A673 (cell line): ENCODE results near the gene TEKTIP1. TPM values are rescaled to one million over a fixed set of nuclear protein-coding genes. Genes with fewer than 3 reads are reported as not detected.
A peak's percentile ranks its signal among the peaks of the same experiment; 100 is the strongest.

Experiments
- BruUV-seq: library from RNA; stranded (reverse); fragments of 400-500 nt; replicated peaks from 2 replicates; lab custom pipeline; 2021; lab: Mats Ljungman, UMichigan
- CTCF ChIA-PET: fragments of 300-600 bp; sonication (Branson Sonifier 250); formaldehyde crosslinking; loops from one replicate; lab custom pipeline; 2022; ENCODE audit warnings: antibody characterized with exemption; lab: Charles Lee
- POLR2A ChIA-PET: fragments of 300-600 bp; sonication (Branson Sonifier 250); formaldehyde crosslinking; loops from one replicate; lab custom pipeline; 2022; ENCODE audit warnings: antibody characterized with exemption; ENCODE audit not compliant: low non-redundant PET; lab: Charles Lee
- DNase-seq: peaks from one replicate; pipeline ENCODE4 v3.0.0-alpha.2; 2015; ENCODE audit warnings: low spot score
- H3K27ac ChIP-seq: fragments of 200-600 bp; sonication (generic); 2 replicates; pipeline ENCODE4 v1.5.1; 2016; ENCODE audit warnings: mixed run types, low read depth, mild to moderate bottlenecking, mixed read lengths, antibody characterized with exemption, low read length; ENCODE audit not compliant: poor library complexity, severe bottlenecking
- H3K27me3 ChIP-seq: fragments of 200-600 bp; sonication (generic); replicated peaks from 2 replicates; pipeline ENCODE4 v1.6.1; 2017; ENCODE audit warnings: mixed run types, low read depth, mild to moderate bottlenecking, mixed read lengths, antibody characterized with exemption, low read length; ENCODE audit not compliant: insufficient read depth, poor library complexity
- H3K36me3 ChIP-seq: fragments of 200-600 bp; sonication (generic); 2 replicates; pipeline ENCODE4 v1.6.1; 2016; ENCODE audit warnings: mixed run types, mild to moderate bottlenecking, mixed read lengths, antibody characterized with exemption, low read length; ENCODE audit not compliant: insufficient read depth, poor library complexity, severe bottlenecking
- H3K4me1 ChIP-seq: fragments of 200-600 bp; sonication (generic); 2 replicates; pipeline ENCODE4 v1.6.1; 2017; ENCODE audit warnings: mixed run types, mild to moderate bottlenecking, mixed read lengths, antibody characterized with exemption, low read length; ENCODE audit not compliant: insufficient read depth, poor library complexity, severe bottlenecking
- H3K4me3 ChIP-seq: fragments of 200-600 bp; sonication (generic); 2 replicates; pipeline ENCODE4 v1.5.1; 2016; ENCODE audit warnings: low read depth, mixed run types, mild to moderate bottlenecking, mixed read lengths, low read length; ENCODE audit not compliant: poor library complexity, severe bottlenecking
- H3K9me3 ChIP-seq: fragments of 200-600 bp; sonication (generic); 2 replicates; pipeline ENCODE4 v1.6.1; 2016; ENCODE audit warnings: mixed run types, low read depth, mild to moderate bottlenecking, mixed read lengths, antibody characterized with exemption, low read length; ENCODE audit not compliant: poor library complexity, severe bottlenecking
- EZH2 ChIP-seq: fragments of 200-600 bp; sonication (generic); IDR thresholded peaks from 2 replicates; pipeline ENCODE4 v1.6.1; 2017; ENCODE audit warnings: borderline replicate concordance, low read depth, mild to moderate bottlenecking, mixed read lengths, antibody characterized with exemption, low read length; ENCODE audit not compliant: poor library complexity, severe bottlenecking
- intact Hi-C: fragments of 100-400 bp; cut with micrococcal nuclease; formaldehyde crosslinking; loops from one replicate; pipeline ENCODE4 v1.10.0; 2022; ENCODE audit not compliant: unreplicated experiment
- total RNA-seq: library from RNA; stranded (reverse); gene quantifications from 2 replicates; pipeline ENCODE4 v1.2.3, GENCODE V29; 2021
- TF ChIP-seq, protein P1 (sequence below): fragments of 300-800, 200-600 bp; sonication (generic); conservative IDR thresholded peaks from 2 replicates; pipeline ENCODE4 v1.5.1; 2017; ENCODE audit warnings: low read depth, mild to moderate bottlenecking, antibody characterized with exemption, low read length, moderate library complexity, mixed read lengths

TEKTIP1 gene
- total RNA-seq, 1 experiment from 2014 or later: 4.2 TPM

DNA sequence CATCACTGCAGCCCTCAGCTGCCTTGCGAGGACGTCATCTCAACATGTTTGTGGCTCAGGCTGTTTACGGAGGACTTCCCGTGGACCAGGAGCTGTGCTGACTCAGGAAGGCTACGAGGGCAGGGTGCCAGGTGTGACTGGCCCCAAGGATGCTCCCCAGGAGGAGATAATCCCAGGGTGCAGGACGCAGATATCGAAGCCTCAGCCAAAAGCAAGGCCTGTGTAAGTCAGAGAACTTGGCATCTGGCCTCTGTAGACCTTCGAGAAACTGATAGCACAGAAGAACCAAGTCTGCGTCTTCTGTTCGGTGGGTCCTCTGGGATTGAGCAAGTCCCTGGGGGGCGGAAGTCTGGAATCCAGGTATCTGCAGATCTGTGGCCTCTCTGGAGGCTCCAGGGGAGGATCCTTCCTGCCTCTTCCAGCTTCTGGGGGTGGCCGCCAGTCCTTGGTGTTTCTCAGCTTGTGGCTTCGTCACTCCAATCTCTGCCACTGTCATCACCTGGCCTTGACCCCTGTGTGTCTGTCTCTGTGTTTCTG, 35.9 kb upstream of the TEKTIP1 start:
- intact Hi-C loops: no loop called here
- Histone ChIP-seq H3K4me3 (no peak overlapping the region), H3K4me1 (peaks cover 20% of the 10 kb centered on the region), H3K9me3 (no peaks in the 10 kb centered on the region), H3K27me3 (no peaks in the 10 kb centered on the region), H3K27ac (no peak overlapping the region), H3K36me3 (no peaks in the 10 kb centered on the region)
- ChIA-PET CTCF (interaction anchor here (0.8 kb wide), 1 partner anchor 422 kb away, joined by 5 read pairs; no protein-coding TSS in a partner anchor), POLR2A (interaction anchor here (0.7 kb wide), 1 partner anchor 199 kb away, joined by 5 read pairs; no protein-coding TSS in a partner anchor)
- TF ChIP-seq, protein P1, sequence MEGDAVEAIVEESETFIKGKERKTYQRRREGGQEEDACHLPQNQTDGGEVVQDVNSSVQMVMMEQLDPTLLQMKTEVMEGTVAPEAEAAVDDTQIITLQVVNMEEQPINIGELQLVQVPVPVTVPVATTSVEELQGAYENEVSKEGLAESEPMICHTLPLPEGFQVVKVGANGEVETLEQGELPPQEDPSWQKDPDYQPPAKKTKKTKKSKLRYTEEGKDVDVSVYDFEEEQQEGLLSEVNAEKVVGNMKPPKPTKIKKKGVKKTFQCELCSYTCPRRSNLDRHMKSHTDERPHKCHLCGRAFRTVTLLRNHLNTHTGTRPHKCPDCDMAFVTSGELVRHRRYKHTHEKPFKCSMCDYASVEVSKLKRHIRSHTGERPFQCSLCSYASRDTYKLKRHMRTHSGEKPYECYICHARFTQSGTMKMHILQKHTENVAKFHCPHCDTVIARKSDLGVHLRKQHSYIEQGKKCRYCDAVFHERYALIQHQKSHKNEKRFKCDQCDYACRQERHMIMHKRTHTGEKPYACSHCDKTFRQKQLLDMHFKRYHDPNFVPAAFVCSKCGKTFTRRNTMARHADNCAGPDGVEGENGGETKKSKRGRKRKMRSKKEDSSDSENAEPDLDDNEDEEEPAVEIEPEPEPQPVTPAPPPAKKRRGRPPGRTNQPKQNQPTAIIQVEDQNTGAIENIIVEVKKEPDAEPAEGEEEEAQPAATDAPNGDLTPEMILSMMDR: no peak
- no peak for TF ChIP-seq EZH2
- BruUV-seq: no TSS peak
- DNase-seq: no peak

DNA sequence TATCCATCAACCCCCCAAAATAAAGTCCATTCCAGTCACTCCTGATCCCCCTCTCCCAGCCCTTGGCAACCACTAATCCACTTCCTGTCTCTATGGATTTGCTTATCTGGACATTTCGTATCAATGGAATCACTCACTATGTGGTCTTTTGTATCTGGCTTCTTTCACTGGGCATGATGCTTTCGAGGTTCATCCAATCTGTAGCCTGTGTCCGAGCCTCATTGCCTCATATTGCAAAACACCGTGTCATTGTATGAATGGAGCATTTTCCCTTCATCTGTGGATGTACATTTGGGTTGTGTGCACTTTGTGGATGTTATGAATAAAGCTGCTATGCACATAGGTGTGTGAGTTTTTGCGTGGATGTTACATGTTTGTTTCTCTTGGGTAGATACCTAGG, 34.2 kb upstream of the TEKTIP1 start:
- H3K36me3 ChIP-seq: peaks cover 10% of the 10 kb centered on the region
- intact Hi-C loops: no loop called here
- ChIA-PET POLR2A (no interaction called here), CTCF (no interaction called here)
- no peak for TF ChIP-seq EZH2
- TF ChIP-seq, protein P1: no peak
- H3K4me3 ChIP-seq: no peak overlapping the region
- no peaks in the 10 kb centered on the region for H3K9me3 ChIP-seq
- BruUV-seq: no TSS peak
- no peaks in the 10 kb centered on the region for H3K27me3 ChIP-seq
- H3K4me1 ChIP-seq: peaks cover 23% of the 10 kb centered on the region
- DNase-seq: no peak
- peak overlapping the region; percentile 90 for H3K27ac ChIP-seq

DNA sequence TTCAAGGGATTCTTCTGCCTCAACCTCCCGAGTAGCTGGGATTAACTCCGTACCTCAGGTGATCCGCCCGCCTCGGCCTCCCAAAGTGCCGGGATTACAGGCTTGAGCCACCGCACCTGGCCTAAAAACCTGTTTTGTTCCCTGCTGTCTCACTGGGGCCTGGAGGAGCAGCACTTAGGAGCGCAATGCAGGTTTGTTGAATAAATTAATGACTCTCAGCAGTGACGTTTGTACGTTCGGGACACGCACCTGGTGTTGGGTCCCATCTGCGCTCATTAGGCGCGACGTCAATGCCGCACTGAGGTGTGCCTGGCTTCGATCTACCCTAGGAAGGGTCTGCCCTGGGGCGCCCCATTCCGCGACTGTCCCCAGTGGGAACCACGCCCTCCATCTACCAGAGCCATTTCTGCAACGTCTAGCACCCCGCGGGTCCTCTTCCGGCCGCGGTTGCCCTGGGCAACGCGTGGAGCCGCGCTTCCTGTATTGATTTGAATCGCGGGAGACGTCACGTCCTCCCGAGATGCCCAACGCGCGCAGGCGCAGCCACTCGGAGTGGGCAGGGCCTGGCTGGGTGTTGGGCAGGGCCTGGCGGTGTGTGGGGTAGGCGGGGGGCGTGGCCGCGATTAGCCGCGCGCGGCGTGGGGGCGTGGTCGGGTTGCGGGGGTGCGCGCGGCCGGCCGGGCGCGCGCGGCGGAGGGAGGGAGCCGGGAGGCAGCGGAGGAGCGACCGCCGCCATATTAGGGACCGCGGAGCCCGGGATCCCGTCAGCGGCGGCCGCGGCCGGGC, 33.2 kb upstream of the TEKTIP1 start, which contains the start of gene FZR1:
Gene FZR1, plus strand, starts transcription at position 714 of the 786 bp plus-strand sequence. CDS start 16,679 bp downstream, outside the sequence.
- TSS peak; percentile 88 for BruUV-seq
- no peaks in the 10 kb centered on the region for H3K9me3 ChIP-seq
- DNase-seq: peak; percentile 99
- intact Hi-C loops: no loop called here
- H3K27ac ChIP-seq: peak within 1 kb of the TSS; percentile 90
- no peaks in the 10 kb centered on the region for H3K27me3 ChIP-seq
- peaks cover 20% of the 10 kb centered on the region for H3K36me3 ChIP-seq
- TF ChIP-seq, protein P1: 0 out of 2 replicates have a peak, but pooled peaks have one; percentile 5
- no peak for TF ChIP-seq EZH2
- CTCF ChIA-PET: interaction anchor here (0.6 kb wide), 1 partner anchor 20 kb away, joined by 7 read pairs; no protein-coding TSS in a partner anchor
- POLR2A ChIA-PET: no interaction called here
- H3K4me3 ChIP-seq: peak within 1 kb of the TSS; percentile 99
- peaks cover 23% of the 10 kb centered on the region for H3K4me1 ChIP-seq
